H1 (cell line): ENCODE measurements around the gene PA2G4.

Source experiments
- ATF3 ChIP-seq: IDR thresholded peaks from 2 replicates; pipeline ENCODE4 v1.6.1; 2011; ENCODE audit warnings: low read depth, mild to moderate bottlenecking, low read length; ENCODE audit not compliant: insufficient read depth
- CTCF ChIP-seq, 3 experiments: IDR thresholded peaks; 1 replicate in 2 of 3; 2 replicates in 1 of 3; pipeline versions ENCODE4 v1.5.1 to v1.6.1; 2011; ENCODE audit warnings: low read length in 3 of 3, mild to moderate bottlenecking in 3 of 3, inconsistent platforms in 2 of 3, low read depth in 1 of 3, moderate library complexity in 1 of 3; ENCODE audit not compliant: insufficient read depth in 1 of 3; ENCODE audit errors: control extremely low read depth in 1 of 3
- EGR1 ChIP-seq: IDR thresholded peaks from 2 replicates; pipeline ENCODE4 v1.6.1; 2011; ENCODE audit warnings: low read depth, low read length, borderline replicate concordance
- EP300 ChIP-seq, 2 experiments: IDR thresholded peaks; 1 replicate in 1 of 2; 2 replicates in 1 of 2; pipeline ENCODE4 v1.6.1; 2011 to 2012; ENCODE audit warnings: low read depth in 2 of 2, low read length in 2 of 2, mild to moderate bottlenecking in 2 of 2, borderline replicate concordance in 1 of 2, inconsistent platforms in 1 of 2, moderate library complexity in 1 of 2
- RXRA ChIP-seq: IDR thresholded peaks from 2 replicates; pipeline ENCODE4 v1.6.1; 2011; ENCODE audit warnings: low read depth, mild to moderate bottlenecking, low read length, moderate library complexity; ENCODE audit not compliant: insufficient read depth
- ZNF274 ChIP-seq: IDR thresholded peaks from 2 replicates; pipeline ENCODE4 v1.7.0; 2012; ENCODE audit warnings: low read length, borderline replicate concordance; ENCODE audit errors: extremely low read depth

GRCh38 chr12:56154246-56154771 is 50.0 kb downstream of the PA2G4 start:
- TF ChIP-seq CTCF (IDR thresholded peaks at IDR 0.05; ENCODE audit: control extremely low read depth in 1 of 3, insufficient read depth in 1 of 3, low read depth in 1 of 3, low read length in 3 of 3) (no peak), EGR1 (no peak), ATF3 (no peak), RXRA (no peak), EP300 (IDR thresholded peaks at IDR 0.05; ENCODE audit: borderline replicate concordance in 1 of 2, low read depth in 2 of 2, low read length in 2 of 2) (no peak), ZNF274 (no peak)
